Brain microvascular endothelial cell (primary cell): ENCODE data around the gene RIPOR3.

Experiments
- DNase-seq: peaks from one replicate; pipeline ENCODE4 v3.0.0-alpha.2; 2020
- H3K27ac ChIP-seq: fragments of 250-450 bp; sonication (Bioruptor Pico); 2 replicates; pipeline ENCODE4 v1.5.1; 2020; ENCODE audit warnings: mild to moderate bottlenecking, moderate library complexity
- H3K27me3 ChIP-seq: fragments of 250-450 bp; sonication (Bioruptor Pico); replicated peaks from 2 replicates; pipeline ENCODE4 v1.5.1; 2020; ENCODE audit warnings: mild to moderate bottlenecking
- H3K36me3 ChIP-seq: fragments of 250-450 bp; sonication (Bioruptor Pico); replicated peaks from 2 replicates; pipeline ENCODE4 v1.5.1; 2020; ENCODE audit warnings: mild to moderate bottlenecking
- H3K4me3 ChIP-seq: 2 replicates; pipeline ENCODE4 v1.5.1; 2011; ENCODE audit warnings: low read depth, mild to moderate bottlenecking, control low read depth, low read length, moderate library complexity
- CTCF ChIP-seq: IDR thresholded peaks from 2 replicates; pipeline ENCODE4 v1.5.1; 2011; ENCODE audit warnings: low read depth, mild to moderate bottlenecking, moderate library complexity, low read length, control low read depth, inconsistent platforms; ENCODE audit errors: missing control alignments
- in situ Hi-C: cut with HindIII; loops from 2 replicates; pipeline ENCODE4 v1.10.0; 2017; ENCODE audit warnings: low sequenced_read_pairs, low pct_ligation_motif_present

RIPOR3 gene

DNA sequence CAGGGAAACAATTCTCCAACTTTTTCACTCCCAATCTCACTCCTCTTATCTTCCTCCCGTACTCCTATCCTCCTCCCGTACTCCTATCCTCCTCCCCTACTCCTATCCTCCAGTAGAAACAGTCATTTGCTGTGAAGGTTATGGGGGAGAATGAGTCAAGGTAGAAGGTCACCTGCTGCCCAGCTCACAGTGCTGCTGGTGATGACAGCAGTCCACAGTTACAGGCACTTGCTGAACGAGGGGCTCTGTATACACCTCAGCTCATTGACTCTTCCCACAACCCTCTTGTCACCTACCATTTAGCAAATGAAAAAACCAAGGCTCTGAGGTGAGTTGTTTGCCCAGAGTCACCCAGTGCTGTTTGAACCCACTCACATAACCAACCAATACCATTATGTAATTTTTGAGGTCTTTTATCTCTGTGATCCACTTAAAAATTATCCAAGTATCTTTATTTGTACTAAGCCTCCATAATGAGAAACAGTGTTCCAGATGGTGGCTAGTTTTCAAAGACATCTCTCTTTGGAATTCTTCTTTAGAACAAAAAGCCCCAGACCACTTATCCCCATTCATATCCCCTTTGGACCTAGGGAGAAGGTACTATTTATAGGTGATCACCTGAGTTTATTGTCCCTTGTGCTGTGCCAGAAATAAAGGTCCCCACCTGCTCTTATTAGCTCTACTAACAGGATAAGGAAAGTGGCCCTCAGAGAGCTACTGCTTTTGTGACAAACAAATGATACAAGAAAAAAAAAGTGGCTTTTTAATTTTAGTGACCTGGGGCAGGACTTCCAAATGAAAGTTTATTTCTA is 128.0 kb downstream of the RIPOR3 start:
- TF ChIP-seq CTCF: no peak
- DNase-seq: no peak
- Histone ChIP-seq H3K27me3 (no peaks in the 10 kb centered on the region), H3K27ac (no peak overlapping the region), H3K36me3 (peaks cover 52% of the 10 kb centered on the region), H3K4me3 (no peak overlapping the region)
- in situ Hi-C loops: no loop called here

DNA sequence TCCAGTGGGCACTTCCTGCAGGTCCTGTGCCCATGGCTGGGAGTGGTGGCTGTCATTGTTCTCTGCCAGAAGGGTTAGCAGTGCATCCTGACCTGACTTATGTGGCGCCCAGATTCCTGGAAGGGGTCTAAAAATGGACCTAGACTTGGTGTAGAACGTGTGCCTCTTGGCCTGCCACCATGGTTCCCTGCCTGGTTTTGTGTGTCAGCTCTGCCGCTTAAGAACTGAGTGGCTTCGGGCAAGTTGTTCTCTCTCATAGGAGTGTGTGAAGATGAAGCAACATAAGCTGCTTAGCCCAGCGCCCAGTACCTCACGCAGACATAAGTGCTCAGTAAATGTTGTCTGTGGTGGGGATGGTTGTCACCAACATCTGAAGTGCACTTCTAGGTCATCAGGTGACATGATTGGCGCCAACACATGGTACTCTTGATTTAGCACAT is 129.1 kb downstream of the RIPOR3 start:
- peaks cover 43% of the 10 kb centered on the region for H3K36me3 ChIP-seq
- no peak for DNase-seq
- in situ Hi-C loops: no loop called here
- TF ChIP-seq CTCF: no peak
- H3K27ac ChIP-seq: peak overlapping the region; percentile 69
- no peak overlapping the region for H3K4me3 ChIP-seq
- no peaks in the 10 kb centered on the region for H3K27me3 ChIP-seq

GRCh38 chr20:50561379-50562078 is 129.8 kb downstream of the RIPOR3 start:
- H3K27me3 ChIP-seq: no peaks in the 10 kb centered on the region
- peaks cover 35% of the 10 kb centered on the region for H3K36me3 ChIP-seq
- no peak for TF ChIP-seq CTCF
- peak; percentile 92 for DNase-seq
- peak overlapping the region; percentile 20 for H3K4me3 ChIP-seq
- peak overlapping the region; percentile 69 for H3K27ac ChIP-seq
- in situ Hi-C loops: no loop called here

DNA sequence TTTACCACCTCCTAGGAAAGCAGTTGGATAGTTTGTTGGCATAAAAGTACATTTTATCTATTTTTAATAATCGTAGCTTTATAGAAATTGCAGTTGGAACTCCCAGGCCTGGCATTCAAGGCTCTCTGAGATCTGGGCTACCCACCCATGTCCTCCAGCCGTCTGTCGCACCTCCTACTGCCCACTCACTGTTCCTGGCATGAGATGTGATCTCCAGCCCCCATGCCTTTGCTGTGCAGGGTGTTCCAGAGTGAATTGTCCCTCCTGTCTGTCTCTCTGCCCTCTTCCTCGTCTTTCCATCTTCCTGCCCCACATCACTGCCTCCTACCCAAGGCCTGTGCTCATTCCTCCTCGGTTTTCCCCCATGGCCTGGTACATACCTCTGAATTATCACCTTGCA is 130.5 kb downstream of the RIPOR3 start:
- no peak for TF ChIP-seq CTCF
- Histone ChIP-seq H3K27me3 (no peaks in the 10 kb centered on the region), H3K27ac (peak overlapping the region; percentile 69), H3K36me3 (peaks cover 30% of the 10 kb centered on the region), H3K4me3 (no peak overlapping the region)
- in situ Hi-C loops: no loop called here
- no peak for DNase-seq

DNA sequence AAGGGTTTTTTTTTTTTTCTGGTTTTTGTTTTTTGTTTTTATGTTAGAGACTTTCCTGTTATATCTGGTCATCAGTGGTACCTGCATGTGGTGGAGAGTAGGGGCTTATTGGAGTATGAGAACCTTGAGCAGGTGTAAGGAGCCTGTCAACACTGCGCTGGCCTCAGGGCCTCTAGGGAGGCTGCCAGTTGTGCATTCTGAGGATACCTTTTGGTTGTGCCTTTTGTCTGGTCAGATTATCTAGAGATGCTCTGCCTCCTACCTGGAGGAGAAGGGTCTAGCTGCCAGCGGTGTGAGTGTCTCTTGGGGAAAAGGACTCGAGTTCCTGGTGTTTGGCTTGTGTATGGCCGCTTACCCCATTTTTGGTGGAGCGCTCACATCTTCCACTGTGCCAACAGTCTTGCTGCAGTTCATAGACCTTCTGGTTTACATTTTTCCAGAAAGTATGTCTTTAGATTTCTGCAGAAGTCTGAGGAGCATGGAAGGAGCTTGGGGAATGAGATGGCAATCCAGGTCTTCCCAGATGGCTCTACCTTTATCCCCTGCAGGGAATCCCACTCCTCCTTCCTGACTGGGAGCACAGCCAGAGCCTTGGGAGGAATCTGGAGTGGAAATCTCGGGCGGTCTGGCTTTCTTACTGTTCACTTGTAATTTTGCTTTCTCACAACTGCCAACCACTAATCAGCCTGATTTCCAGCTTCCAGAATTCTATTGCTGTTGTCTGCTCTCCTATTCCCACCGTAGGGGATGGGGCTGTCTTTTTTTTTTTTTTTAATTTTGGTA is 131.3 kb downstream of the RIPOR3 start:
- Histone ChIP-seq H3K4me3 (no peak overlapping the region), H3K36me3 (peaks cover 24% of the 10 kb centered on the region), H3K27ac (peak overlapping the region; percentile 69)

More for the DNA sequence above, 131.3 kb downstream of the RIPOR3 start:
- DNase-seq: no peak
- in situ Hi-C loops: no loop called here
- no peaks in the 10 kb centered on the region for H3K27me3 ChIP-seq
- no peak for TF ChIP-seq CTCF
